HG02571 (cell line): ENCODE data around the gene PDSS2.
"Not testable (repeated sequence)": the region's sequence is repeated elsewhere in the genome, so short reads cannot be mapped to it uniquely, and the experiment has no call there.

ENCODE experiments used
- ATAC-seq: cut with Tn5 transposase; IDR thresholded peaks from one replicate; pipeline ENCODE4 v1.9.1; 2021; ENCODE audit warnings: mild to moderate bottlenecking, moderate library complexity; ENCODE audit not compliant: unreplicated experiment

Gene PDSS2

GRCh38 chr6:107230448-107230847, 228.9 kb downstream of the PDSS2 start:
- no peak for ATAC-seq

- no peak for ATAC-seq
Measured at GRCh38 chr6:107230024-107230423, 229.3 kb downstream of the PDSS2 start.

- no peak for ATAC-seq
Measured at GRCh38 chr6:107228754-107229153, 230.6 kb downstream of the PDSS2 start.

- no peak for ATAC-seq
Measured at GRCh38 chr6:107221519-107221918, 237.8 kb downstream of the PDSS2 start.

GRCh38 chr6:107219851-107220250, 239.5 kb downstream of the PDSS2 start:
- no peak for ATAC-seq

GRCh38 chr6:107218142-107218541, 241.2 kb downstream of the PDSS2 start:
- ATAC-seq: no peak

- no peak for ATAC-seq
Measured at GRCh38 chr6:107217248-107217647, 242.1 kb downstream of the PDSS2 start.

GRCh38 chr6:107216197-107216933, 243.0 kb downstream of the PDSS2 start:
- ATAC-seq: no peak

GRCh38 chr6:107215334-107215733, 244.0 kb downstream of the PDSS2 start:
- no peak for ATAC-seq

GRCh38 chr6:107214655-107215054, 244.7 kb downstream of the PDSS2 start:
- ATAC-seq: no peak

GRCh38 chr6:107209406-107210305, 249.7 kb downstream of the PDSS2 start:
- ATAC-seq: no peak

GRCh38 chr6:107207251-107207873, 252.0 kb downstream of the PDSS2 start:
- ATAC-seq: no peak

- no peak for ATAC-seq
Measured at GRCh38 chr6:107205058-107205998, 254.0 kb downstream of the PDSS2 start.

GRCh38 chr6:107202876-107203468, 256.4 kb downstream of the PDSS2 start:
- no peak for ATAC-seq

GRCh38 chr6:107198631-107199416, 260.5 kb downstream of the PDSS2 start:
- ATAC-seq: no peak

- no peak for ATAC-seq
Measured at GRCh38 chr6:107196152-107196551, 263.2 kb downstream of the PDSS2 start.

- not testable (repeated sequence) for ATAC-seq
Measured at GRCh38 chr6:107194723-107195122, 264.6 kb downstream of the PDSS2 start.

- no peak for ATAC-seq
Measured at GRCh38 chr6:107192830-107193229, 266.5 kb downstream of the PDSS2 start.

GRCh38 chr6:107187630-107188029, 271.7 kb downstream of the PDSS2 start:
- no peak for ATAC-seq
